Measurements from ENCODE around the gene WIPI1.

GRCh38 chr17:68418876-68419275 lies 38.4 kb downstream of the WIPI1 start:
- TF ChIP-seq CTCF (IDR thresholded peaks at IDR 0.05; ENCODE audit: low read depth, low read length) (no peak), EZH2phosphoT487 (IDR thresholded peaks at IDR 0.05; ENCODE audit: low read depth) (no peak)

All from OCI-LY3 (cell line).